Measurements from ENCODE around the gene CCDC198. TPM values are rescaled to one million over a fixed set of nuclear protein-coding genes. Genes with fewer than 3 reads are reported as not detected.

Gene CCDC198
- total RNA-seq, 4 donors from 2014 or later: not detected

DNA sequence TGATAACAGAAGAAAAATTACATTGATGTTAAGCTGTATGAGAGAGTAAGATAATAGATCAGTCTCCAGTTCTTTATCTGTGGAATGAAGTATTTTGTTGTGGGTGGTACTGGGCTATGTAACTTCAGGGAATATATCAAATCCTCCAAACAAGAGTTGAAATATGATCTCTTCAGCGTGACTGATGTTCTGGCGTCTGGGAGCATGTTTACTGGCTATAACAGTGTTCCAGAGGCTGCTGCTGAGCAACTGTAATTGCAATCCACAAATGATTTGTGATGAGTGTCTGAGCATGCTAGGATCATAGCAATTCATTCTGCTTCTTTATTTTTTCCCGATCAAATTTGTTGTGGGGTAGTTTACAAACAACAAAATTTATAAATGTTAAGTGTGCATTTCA lies 18.6 kb upstream of the CCDC198 start:
- Histone ChIP-seq H3K36me3 (no peaks in the 10 kb centered on the region), H3K27me3 (no peaks in the 10 kb centered on the region), H3K4me3 (replicated peaks in 1 of 3) (no peak overlapping the region), H3K9me3 (no peaks in the 10 kb centered on the region), H3K4me1 (no peaks in the 10 kb centered on the region), H3K27ac (no peak overlapping the region)
- intact Hi-C loops (cut with DNase I): no loop called here
- WGBS, 2 donors: 49 to 52% methylated on average over 3 of the region's 3 CpGs
- no peak for DNase-seq
- no peak for TF ChIP-seq POLR2A (IDR thresholded peaks at IDR 0.05)
- TF ChIP-seq, protein P1, sequence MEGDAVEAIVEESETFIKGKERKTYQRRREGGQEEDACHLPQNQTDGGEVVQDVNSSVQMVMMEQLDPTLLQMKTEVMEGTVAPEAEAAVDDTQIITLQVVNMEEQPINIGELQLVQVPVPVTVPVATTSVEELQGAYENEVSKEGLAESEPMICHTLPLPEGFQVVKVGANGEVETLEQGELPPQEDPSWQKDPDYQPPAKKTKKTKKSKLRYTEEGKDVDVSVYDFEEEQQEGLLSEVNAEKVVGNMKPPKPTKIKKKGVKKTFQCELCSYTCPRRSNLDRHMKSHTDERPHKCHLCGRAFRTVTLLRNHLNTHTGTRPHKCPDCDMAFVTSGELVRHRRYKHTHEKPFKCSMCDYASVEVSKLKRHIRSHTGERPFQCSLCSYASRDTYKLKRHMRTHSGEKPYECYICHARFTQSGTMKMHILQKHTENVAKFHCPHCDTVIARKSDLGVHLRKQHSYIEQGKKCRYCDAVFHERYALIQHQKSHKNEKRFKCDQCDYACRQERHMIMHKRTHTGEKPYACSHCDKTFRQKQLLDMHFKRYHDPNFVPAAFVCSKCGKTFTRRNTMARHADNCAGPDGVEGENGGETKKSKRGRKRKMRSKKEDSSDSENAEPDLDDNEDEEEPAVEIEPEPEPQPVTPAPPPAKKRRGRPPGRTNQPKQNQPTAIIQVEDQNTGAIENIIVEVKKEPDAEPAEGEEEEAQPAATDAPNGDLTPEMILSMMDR (IDR thresholded peaks at IDR 0.05): no peak

DNA sequence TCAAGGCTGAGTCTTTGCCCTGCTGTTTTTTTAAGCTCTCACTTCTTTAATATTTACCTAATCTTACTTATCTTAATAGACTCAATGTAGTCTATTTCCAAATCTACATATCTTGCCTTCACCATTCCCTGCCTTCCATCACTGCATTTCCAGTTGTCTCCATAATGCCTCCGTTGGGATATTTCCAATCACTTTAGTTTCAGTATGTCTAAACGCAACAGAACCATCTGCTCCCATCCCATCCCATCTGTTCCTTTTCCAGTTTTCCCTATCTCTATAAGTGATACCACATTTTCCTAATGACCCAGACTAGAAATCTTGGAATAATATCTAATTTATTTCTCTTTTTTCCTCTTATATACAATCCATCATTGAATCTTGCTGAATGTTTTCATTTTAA lies 15.1 kb upstream of the CCDC198 start:
- no peak overlapping the region for H3K27ac ChIP-seq
- intact Hi-C loops (cut with DNase I): no loop called here
- H3K4me3 ChIP-seq (replicated peaks in 1 of 3): no peak overlapping the region
- no peaks in the 10 kb centered on the region for H3K27me3 ChIP-seq
- H3K36me3 ChIP-seq: no peaks in the 10 kb centered on the region
- no peak for DNase-seq
- TF ChIP-seq, protein P1 (IDR thresholded peaks at IDR 0.05): no peak
- TF ChIP-seq POLR2A (IDR thresholded peaks at IDR 0.05): no peak
- 89 to 90% methylated on average over 2 of the region's 2 CpGs for WGBS, 2 donors
- no peaks in the 10 kb centered on the region for H3K4me1 ChIP-seq
- no peaks in the 10 kb centered on the region for H3K9me3 ChIP-seq

DNA sequence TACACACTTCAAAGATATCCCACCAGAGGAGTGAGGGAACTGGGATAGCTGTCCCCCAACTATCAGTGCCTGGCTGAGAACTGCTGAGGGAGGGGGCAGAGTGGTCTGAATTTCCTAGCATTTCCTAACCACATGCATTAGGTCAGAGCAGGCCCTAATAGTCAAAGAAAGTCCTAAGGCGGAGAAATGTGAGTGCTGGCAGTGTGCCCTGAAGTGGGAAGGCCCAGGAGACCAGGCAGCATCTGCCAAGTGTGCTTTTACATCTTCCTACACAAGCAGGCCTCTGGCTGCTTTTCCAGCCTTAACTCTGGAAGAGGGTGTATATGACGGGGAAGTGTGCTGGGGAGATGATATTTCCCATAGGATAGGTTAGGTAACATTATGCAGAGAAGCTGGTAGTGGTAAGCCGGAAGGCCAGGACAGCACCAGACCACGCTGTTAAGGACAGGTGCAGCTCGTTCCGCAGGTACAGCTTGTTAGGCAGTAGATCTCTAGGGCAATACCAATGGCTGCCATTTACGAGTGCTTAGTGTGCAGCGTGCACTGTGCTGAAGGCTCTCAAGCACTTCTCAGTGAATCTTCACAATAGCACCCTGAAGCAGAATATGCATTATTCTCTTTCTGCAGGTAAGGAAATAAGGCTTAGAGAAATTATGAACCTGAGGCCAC lies 9.1 kb upstream of the CCDC198 start:
- H3K4me3 ChIP-seq (replicated peaks in 1 of 3): no peak overlapping the region
- H3K36me3 ChIP-seq: no peaks in the 10 kb centered on the region
- H3K27me3 ChIP-seq: no peaks in the 10 kb centered on the region
- H3K4me1 ChIP-seq: no peaks in the 10 kb centered on the region
- H3K9me3 ChIP-seq: no peaks in the 10 kb centered on the region
- peak; percentile 9 to 24 for DNase-seq
- WGBS, 2 donors: 49 to 71% methylated on average over 8 of the region's 8 CpGs
- TF ChIP-seq, protein P1 (IDR thresholded peaks at IDR 0.05): no peak
- TF ChIP-seq POLR2A (IDR thresholded peaks at IDR 0.05): no peak
- intact Hi-C loops (cut with DNase I): no loop called here
- no peak overlapping the region for H3K27ac ChIP-seq

DNA sequence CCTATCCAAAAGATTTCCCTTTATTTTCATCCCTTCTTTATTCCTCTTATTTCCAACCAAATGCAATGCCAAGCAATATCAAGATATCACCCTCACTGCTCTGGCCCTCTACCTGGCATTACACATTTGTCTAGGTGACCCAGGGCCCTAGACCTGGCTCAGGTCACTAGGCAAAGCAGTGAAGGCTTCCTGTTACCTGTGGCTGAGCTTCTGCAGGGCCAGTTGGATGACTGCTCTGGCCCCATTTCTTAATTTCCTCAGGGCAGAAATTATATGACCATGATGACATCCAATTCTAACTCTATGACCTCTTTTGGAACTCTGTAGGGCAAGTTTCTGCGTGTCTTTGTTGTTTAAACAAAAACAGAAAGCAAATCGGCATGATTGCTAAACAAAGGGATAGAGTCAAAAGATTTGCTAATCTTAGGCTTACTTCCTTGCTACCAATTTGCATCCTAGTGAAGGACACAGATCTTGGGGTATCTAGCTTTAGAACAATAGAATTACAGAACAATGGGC lies 7.4 kb upstream of the CCDC198 start:
- Histone ChIP-seq H3K36me3 (no peaks in the 10 kb centered on the region), H3K27me3 (no peaks in the 10 kb centered on the region), H3K4me3 (replicated peaks in 1 of 3) (no peak overlapping the region), H3K4me1 (no peaks in the 10 kb centered on the region), H3K27ac (no peak overlapping the region), H3K9me3 (no peaks in the 10 kb centered on the region)
- 55 to 75% methylated on average over 2 of the region's 2 CpGs for WGBS, 2 donors
- DNase-seq: no peak
- intact Hi-C loops (cut with DNase I): no loop called here
- TF ChIP-seq, protein P1 (IDR thresholded peaks at IDR 0.05): no peak
- TF ChIP-seq POLR2A (IDR thresholded peaks at IDR 0.05): no peak

DNA sequence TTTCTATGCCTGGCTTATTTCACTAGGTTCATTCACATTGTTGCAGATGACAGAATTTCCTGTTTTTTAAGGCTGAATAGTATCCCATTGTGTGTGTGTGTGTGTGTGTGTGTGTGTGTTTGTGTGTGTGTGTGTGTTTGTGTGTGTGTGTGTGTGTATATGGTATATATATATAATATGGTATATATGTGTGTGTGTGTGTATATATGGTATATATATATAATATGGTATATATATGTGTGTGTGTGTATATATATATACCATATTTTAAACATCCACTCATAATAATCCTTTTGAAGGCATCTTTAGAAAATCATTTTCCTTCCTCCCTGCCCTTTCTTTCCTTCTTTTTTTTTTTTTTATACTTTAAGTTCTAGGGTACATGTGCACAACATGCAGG lies 5.0 kb upstream of the CCDC198 start:
- intact Hi-C loops (cut with DNase I): no loop called here

More for the DNA sequence above, 5.0 kb upstream of the CCDC198 start:
- Histone ChIP-seq H3K9me3 (no peaks in the 10 kb centered on the region), H3K4me1 (no peaks in the 10 kb centered on the region), H3K36me3 (no peaks in the 10 kb centered on the region), H3K27me3 (no peaks in the 10 kb centered on the region), H3K4me3 (replicated peaks in 1 of 3) (no peak overlapping the region), H3K27ac (no peak overlapping the region)
- no peak for TF ChIP-seq POLR2A (IDR thresholded peaks at IDR 0.05)
- TF ChIP-seq, protein P1 (IDR thresholded peaks at IDR 0.05): no peak
- DNase-seq: no peak

All from thyroid gland (tissue), 4 donors.